ENCODE results near the gene DNAH2.

Gene DNAH2

GRCh38 chr17:7881276-7882054 lies 163.9 kb downstream of the DNAH2 start:
- DNase-seq = peak; percentile 77 to 79

DNA sequence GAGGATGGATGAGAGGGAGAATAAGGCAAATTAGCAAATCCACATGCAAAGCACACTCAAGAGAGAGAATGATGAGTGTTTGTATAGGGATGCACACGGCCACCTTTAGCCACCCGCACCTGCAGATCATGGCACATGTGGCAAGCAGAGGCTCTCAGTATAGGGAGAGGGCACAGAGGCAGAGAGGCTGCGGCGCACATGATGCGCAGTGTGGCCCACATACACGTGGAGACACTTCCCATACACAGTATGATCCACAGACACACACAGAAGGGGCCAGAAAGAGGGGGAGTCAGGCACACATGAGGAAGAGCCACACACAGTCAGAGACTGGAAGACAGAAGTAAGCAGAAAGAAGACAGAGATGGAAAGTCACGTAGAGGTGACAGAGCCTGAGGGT lies 164.5 kb downstream of the DNAH2 start:
- DNase-seq = peak; percentile 82 to 87

GRCh38 chr17:7882629-7883028 lies 165.1 kb downstream of the DNAH2 start:
- peak in 1 of 2 experiments; percentile 50 for DNase-seq
